HG03378 (cell line): Measurements from ENCODE around the gene HERC3.
"Not testable (repeated sequence)": the region's sequence is repeated elsewhere in the genome, so short reads cannot be mapped to it uniquely, and the experiment has no call there.

Experiments
- ATAC-seq: cut with Tn5 transposase; IDR thresholded peaks from one replicate; pipeline ENCODE4 v1.9.1; 2021; ENCODE audit warnings: mild to moderate bottlenecking, moderate library complexity; ENCODE audit not compliant: unreplicated experiment

HERC3 gene

DNA sequence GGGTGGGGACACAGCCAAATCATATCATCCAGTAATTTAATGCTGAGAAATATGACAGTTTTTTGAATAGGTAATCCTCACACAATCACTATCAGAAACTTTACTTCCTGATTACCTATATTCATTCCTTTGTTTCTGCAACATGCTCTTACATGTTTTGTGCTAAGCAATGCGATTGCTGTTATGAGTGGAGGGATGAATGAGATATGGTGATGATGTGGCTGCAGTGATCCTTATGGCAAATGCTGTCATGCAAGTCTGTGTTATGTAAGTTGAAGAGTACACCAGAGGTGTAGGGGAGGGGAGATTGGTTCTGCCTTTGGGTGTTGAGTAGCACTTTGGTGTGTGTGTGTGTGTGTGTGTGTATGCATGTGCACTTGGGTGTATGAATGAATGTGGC lies 14.6 kb downstream of the HERC3 start:
- ATAC-seq, result no peak

DNA sequence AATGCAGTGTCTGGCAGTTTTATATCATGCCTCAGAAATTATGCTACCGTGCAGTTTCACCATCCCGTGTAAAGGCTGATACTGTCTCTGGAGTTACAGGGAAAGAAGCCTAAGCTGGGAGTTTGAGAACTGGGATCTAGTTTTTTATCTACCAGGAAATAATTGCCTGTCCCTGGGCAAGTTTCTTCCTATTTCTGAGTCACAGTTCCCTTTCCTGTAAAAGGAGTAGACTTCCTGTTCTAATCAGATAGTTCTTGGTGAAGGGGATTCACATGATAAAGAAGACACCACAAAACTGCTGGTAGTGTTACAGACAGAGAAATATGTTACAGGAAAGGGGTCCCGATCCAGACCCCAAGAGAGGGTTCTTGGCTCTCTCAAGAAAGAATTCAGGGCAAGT lies 17.1 kb downstream of the HERC3 start:
- ATAC-seq, result no peak

DNA sequence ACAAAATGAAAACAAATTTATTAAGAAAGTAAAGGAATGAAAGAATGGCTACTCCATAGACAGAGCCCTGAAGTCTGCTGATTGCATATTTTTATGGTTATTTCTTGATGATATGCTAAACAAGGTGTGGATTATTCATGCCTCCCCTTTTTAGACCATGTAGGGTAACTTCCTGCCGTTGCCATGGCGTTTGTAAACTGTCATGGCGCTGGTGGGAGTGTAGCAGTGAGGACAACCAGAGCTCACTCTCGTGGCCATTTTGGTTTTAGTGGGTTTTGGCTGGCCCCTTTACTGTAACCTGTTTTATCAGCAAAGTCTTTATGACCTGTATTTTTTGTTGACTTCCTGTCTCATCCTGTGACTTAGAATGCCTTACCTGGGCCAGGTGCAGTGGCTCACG lies 17.5 kb downstream of the HERC3 start:
- not testable (repeated sequence) for ATAC-seq

DNA sequence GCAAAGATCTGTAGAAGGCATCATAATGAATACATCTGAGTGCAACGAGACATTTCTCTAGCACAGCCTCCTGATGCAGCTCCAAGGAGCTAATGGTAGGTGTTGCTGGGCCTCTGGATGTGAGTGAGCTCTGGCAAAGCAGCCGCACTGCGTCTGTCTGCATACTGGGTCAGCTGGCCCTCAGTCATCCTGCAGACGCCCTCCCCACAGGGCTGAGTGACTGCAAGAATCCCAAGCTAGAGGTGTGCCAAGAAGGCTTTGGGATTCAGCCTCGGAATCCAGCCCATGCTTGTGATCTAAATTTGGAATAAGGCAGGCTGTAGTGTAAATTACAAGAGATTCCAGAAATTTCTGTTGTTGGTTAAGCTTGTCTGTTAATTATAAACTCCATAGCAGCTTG lies 18.5 kb downstream of the HERC3 start:
- ATAC-seq, result no peak

DNA sequence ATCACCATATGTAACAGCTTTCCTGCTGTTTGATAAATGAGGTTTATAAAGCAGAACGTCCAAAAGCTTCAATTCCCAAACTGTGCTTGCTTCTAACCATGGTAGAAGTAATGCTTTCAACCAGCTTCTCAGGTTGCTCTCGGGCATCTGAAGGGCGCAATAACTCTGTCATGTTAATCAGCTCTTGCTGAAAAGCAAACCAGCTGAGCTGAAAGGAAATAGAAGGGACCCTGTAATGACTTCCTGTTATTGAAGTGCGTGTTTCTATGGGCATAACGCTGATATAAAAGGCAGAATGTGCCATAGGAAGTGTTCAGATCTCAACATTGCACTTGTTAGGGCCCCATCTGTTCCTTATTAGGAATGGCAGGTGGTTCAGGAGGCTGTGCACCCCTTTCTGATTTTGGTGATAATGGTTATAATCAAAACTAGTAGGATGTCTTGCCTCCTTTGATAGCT lies 21.2 kb downstream of the HERC3 start:
- no peak for ATAC-seq

DNA sequence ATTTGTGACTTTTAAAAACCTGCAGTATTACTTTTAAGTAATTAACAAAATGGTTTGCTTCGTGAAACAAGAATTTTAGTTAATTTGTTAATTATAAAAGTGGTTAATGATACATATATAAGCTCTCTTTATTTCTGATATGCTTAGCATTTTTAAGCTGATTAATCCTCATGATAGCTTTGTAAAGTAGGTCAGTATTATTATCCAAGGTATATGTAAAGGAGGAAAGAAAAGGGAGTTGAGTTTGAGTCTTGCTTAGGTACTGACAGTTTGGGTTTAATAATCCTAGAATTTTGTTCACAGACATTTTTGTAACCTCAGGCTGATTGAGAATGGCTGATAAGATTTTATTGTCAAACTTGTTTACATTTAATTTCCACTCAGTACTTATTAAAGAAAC lies 21.8 kb downstream of the HERC3 start:
- no peak for ATAC-seq

DNA sequence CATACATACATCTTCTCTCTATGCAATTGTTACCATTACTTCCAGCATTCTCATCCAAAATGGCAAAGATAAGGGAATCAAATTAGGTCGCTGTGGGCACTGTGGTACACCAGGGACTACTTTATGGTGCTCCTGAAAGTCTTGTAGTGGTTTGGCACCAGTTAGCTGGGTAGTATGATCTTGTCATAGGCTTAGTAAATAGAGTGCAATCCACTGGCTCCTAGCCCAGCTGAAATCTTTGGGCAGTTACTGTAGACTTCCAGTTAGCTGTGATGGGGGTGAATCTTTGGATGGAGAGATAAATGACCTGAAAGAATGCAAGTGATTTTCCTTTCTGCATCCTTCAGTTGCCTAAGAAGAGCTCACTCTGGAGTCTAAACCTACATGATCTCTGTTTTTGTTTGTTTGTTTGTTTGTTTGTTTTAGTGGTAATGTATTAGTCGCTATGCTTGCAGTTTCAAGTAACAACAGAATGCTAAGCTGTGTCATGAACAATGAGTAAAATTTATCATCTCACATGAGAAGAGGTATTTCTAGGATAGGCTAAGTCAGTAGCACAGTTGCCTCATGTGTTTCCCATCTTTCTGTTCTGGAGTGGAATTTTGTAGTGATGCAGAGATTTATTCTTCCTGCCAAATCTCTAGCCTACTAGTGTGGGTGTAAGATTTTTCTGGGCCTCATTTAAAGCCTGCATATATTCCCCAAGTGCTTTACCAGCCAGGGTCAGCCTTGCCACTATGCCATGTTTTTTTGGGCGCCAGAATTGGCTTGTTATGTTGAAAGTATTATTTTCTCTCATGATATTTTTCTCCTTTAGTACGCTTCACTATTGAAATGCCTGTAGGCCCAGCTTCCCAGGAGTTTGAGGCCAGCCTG lies 24.2 kb downstream of the HERC3 start:
- ATAC-seq, result no peak

DNA sequence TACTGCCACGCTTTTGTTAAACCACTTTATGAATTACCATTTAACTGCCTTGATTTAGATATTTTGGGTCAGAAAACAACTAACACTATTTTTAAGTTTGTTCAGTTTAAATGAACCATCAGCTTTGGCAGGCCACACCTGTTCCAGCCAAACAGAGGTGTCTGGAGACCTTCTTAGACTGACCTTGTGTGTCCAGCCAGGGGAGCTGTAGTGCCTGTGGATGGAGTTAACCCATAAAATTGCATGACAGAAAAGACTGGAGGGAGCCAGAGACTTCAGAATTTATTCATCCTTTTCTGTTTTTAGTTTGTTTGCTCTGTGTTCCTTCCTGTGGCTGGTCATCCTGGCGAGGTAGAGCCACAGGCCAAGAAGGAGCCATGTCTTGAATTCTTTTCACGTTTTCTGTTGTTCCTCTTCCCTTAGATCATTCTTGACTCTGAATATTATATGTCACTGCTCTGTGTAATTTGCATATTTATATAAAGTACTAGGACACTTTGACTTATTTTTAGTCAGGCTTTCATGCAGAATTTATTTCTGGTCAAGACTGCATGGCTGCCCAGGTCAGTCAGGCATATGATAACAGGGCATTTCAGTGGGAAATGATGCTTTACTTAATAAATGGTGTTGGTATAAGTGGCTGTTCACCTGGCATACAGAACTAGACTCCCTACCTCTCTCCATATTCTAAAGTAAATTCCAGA lies 26.7 kb downstream of the HERC3 start:
- no peak for ATAC-seq

DNA sequence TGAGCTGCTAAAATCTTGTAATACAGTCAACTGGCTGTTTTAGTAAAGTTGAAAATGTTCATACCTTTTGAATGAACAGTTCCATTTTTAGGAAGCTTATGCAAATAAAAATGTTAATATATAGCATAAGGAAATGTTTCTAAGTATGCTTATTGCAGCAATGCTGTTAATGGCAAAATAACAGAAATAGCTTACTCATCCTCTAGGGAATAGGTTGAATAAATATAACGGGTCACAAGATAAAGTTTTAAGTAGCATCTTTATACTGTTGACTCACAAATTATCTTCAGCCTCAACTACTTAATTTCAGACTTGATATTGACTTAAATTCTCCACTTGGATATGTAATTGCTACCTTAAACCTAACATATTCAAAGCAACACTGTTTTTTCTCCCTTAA lies 27.7 kb downstream of the HERC3 start:
- no peak for ATAC-seq

DNA sequence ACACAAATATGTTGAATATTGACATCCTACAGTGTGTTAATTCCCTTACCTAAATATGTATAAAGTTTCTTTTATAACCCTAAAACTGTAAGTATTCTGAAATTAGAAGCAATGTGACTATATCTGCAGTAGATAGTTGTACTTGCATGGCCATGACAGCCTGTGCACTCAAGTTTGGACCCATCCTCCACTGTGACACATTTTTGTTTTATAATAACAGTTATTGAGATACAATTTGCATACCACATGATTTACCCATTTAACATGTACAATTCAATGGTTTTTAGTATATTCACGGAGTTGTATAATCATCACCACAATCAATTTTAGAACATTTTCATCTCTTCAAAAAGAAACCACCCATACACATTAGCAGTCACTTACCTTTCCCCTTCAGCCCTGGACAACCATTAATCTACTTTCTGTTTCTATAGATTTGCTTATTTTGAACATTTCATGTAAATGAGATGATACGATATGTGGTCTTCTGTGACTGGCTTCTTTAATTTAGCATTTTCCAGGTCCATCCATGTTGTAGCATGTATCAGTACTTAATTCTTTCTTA lies 29.6 kb downstream of the HERC3 start:
- ATAC-seq, result peak; percentile 48

DNA sequence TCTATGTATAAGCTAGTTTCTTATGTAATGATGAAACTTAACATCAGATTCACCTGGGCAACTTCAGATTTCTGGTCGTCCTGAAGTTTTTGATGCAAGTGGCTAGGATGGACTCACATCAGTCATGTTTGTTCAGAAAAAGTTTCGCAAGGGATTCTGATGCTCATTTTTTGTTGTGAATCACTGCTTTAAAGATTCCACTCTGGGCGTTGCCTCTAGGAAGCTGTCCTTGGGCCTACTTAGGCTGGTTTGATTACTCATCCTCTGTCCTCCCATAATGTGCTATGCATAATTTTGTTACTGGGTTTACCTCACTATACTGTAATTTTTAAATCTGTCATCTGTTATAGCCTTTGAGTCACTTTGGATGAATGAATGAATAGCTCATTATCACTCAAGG lies 30.8 kb downstream of the HERC3 start:
- ATAC-seq, result no peak

DNA sequence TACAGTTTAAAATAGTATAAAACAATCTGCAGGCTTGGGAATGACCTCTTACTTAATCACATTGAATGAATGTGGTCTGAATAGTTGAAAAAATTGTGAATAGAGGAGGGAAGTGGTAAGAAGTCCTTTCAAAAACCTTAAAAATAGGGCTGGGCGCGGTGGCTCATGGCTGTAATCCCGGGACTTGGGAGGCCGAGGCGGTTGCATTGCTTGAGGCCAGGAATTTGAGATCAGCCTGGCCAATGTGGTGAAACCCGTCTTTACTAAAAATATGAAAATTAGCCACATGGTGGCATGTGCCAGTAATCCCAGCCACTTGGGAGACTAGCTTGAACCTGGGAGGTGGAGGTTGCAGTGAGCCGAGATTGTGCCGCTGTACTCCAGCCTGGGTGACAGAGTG lies 36.5 kb downstream of the HERC3 start:
- ATAC-seq, result no peak

DNA sequence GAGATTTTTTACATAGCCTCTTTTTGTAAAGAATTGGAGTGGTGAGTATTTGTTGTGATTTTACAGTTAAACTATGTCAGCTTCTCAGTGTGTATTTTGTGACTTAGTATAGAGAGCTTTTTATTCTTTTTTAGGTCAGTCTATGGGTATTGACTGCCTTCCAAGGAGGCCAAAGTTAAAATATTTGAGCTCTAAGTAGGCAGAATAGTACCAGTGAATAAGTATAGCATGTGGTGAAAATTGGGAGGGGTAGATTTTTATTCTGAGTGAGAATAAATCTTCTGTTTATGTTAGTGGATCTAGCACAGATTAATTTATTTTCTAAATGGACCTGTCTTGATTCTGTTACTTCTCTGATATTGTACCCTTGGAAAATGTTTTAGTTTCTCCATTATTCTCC lies 37.5 kb downstream of the HERC3 start:
- ATAC-seq, result no peak

DNA sequence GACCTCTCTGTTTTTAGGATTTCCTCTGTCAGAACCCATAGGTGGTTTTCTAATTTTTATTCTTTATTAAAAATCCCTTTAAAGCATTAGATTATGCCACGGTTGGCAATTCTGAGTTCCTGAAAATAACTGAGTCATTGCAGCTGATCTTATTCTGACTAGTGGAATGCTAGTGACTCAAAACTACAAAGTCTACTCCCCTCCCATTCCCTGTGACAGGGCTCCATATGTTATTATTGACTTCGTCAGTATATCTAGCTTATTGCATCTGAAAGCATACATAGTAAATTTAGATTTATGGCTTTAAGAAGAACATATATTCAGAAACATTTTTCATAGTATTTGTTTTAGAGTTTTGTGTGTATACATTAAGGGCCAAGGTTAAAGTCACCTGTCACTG lies 38.5 kb downstream of the HERC3 start:
- ATAC-seq, result no peak

DNA sequence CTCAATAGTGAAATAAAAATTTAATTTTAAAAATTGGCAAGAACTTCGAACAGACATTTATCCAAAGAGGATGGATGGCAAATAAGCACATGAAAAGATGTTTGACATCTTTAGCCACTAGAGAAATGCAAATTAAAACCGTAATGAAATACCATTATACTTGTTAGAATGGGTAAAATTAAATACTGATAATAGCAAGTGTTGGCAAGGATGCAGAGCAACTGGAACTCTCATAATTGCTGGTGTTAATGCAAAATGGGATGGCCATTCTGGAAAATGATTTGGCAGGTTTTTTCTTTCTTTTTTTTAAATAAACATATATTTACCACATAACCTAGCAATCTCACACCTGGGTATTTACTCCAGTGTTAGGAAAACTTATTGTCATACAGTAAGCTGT lies 51.7 kb downstream of the HERC3 start:
- no peak for ATAC-seq

DNA sequence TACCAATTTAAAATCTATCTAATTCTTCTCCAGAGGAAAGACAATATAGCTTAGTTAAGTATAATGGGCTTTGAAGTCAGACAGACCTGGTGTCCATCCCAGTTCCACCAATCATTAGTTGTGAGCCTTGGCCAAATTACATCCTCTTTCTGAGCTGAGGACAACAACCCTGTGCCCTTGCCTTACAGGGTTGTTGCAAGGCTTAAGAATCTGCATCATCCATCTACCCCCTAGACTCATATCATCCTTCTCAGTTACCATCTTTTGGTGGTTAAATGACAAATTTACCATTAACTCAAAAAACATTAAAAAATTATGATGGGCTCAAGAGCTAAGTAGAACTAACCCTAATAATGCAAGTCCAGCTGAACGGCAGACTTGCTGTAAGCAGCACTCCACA lies 53.7 kb downstream of the HERC3 start:
- ATAC-seq, result no peak

DNA sequence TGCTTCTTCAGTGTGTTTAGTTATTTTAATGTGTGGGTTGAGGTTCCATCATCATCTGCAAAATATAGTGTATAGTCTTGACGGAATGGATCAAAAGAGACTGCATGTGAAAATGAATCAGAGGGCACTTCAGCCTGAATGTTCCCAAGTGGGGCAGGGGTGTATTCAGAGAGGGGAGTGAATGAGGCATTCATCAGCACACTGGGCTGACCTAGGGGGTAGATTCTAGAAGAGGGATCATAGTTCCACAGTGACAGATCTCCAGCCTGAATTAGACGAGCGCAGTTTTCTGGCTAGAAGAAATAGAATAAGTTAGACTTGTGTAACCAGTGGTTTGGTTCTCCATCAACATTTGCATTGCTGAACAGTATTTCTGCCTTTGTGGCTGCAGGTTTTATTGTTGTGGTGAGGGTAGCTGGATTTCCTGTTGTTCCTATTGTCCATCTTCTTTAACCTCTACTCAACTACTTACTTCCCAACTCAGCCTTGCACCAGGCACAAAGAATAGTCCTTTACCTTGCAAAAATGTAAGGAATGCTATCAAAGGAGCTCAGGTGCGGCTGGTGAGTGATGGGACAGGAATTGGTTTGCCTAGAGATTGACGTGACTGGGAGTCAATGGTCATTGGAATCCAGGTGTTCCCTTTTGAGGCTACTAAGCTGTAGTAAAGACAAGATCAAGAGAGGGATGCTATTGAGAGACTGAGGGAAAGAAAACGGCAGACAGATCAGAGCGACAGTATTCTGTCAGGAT lies 54.4 kb downstream of the HERC3 start:
- no peak for ATAC-seq

DNA sequence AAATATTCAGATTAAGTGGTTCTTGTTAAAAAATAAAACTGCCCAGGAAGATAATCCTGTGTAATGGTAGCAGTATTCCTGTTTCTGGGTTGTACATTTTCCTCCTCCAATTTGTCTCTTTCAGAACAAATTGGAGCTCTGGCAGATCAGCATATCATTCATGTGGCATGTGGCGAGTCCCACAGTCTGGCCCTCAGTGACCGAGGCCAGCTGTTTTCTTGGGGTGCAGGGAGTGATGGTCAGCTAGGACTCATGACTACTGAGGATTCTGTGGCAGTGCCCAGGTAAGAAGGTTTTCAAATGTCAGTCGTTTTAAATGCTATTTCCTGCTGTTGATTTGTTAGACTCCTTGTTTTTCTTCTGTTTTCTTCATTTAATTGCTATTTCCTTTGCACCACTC lies 57.4 kb downstream of the HERC3 start:
- no peak for ATAC-seq

DNA sequence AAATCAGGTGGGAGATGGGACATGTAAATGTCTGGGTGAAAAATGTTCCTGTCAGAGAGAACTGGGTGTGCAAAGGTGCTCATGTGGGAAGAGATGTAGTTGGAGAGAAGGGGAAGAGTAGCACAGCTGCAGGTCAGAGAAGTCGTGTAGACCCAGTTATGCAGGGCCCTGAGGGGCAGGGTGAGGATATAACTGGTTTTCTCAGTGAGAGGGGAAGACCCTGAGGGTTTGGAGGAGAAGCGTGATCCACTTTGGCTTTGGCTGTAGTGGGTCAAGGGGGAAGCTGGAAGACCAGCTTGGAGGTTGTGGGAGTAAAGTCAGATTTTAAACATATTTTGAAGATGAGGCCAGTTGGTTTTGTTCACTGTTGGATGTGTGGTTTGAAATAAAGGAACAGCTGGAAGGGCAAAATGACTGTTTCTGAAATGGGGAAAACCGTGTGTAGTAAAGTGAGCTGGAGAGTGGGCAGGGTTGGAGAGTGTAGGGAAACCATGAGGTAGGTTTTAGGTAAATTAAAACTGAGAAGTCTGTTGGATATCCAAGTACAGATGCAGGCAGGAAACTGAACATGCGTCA lies 61.2 kb downstream of the HERC3 start:
- ATAC-seq, result no peak

DNA sequence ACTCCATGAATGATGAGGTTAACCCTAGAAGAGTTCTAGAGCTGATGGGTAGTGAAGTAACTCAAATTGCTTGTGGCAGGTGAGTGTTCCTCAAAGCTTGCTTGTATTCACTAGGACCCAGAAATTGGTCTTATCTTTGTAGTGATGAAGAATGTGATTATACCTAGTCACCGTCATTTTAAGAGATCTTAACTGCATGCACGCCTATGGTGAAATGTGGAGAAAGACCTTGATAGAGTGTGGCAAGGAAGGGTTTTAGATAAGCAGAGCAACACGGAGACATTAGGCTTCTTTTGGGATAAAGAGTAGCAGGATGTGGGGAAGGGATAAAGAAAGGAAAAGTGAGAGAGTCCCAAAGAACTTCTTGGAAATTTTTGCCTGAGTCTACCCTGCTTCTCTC lies 62.9 kb downstream of the HERC3 start:
- no peak for ATAC-seq
